ENCODE data around the gene DDR2. TPM values are rescaled to one million over a fixed set of nuclear protein-coding genes. Genes with fewer than 3 reads are reported as not detected.
"Not testable (repeated sequence)": the region's sequence is repeated elsewhere in the genome, so short reads cannot be mapped to it uniquely, and the experiment has no call there.

The DDR2 gene
- 2.6 and 3.9 TPM in 2 replicates for total RNA-seq
- long read RNA-seq, partial matches to known transcripts: 2 of 4 reads
- long read RNA-seq, other reads (novel, unspliced or antisense): 1 of 4 reads

DNA sequence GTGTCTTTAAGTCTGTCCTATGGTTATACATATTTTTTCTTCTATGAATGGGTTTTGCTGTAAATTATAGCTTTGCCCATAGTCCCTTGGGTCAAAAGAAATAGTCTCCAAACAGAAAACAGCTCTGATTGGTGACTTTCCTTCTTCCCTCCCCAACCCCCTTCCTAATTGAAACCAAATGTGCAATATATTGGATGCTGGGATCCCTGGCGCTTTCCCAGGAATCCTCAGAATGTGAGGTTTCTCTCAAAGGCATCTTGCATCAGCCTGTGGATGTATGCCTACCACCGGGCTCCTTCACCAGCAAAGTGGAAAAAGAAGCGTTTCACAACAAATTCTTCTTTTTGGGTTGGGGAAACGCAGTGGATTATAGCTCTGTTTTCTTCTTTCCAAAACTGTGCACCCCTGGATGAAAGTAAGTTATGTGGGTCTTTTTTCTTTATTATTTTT is at the start of gene DDR2:
Gene DDR2 (plus strand): TSS at position 248 of the 450 bp plus-strand sequence. CDS start 86,600 bp downstream, outside the sequence.
- H3K27ac Mint-ChIP-seq (ENCODE audit: unreplicated experiment): no peak within 1 kb of the TSS
- peaks cover 7% of the 10 kb centered on the region for H3K4me1 Mint-ChIP-seq
- DNase-seq (ENCODE audit: low read depth, low spot score): no peak
- H3K4me3 Mint-ChIP-seq: peak within 1 kb of the TSS; percentile 35
- H3K27me3 Mint-ChIP-seq (ENCODE audit: low read depth): no peaks in the 10 kb centered on the region
- H3K36me3 Mint-ChIP-seq (ENCODE audit: low read depth): no peaks in the 10 kb centered on the region
- TF ChIP-seq, protein P1, sequence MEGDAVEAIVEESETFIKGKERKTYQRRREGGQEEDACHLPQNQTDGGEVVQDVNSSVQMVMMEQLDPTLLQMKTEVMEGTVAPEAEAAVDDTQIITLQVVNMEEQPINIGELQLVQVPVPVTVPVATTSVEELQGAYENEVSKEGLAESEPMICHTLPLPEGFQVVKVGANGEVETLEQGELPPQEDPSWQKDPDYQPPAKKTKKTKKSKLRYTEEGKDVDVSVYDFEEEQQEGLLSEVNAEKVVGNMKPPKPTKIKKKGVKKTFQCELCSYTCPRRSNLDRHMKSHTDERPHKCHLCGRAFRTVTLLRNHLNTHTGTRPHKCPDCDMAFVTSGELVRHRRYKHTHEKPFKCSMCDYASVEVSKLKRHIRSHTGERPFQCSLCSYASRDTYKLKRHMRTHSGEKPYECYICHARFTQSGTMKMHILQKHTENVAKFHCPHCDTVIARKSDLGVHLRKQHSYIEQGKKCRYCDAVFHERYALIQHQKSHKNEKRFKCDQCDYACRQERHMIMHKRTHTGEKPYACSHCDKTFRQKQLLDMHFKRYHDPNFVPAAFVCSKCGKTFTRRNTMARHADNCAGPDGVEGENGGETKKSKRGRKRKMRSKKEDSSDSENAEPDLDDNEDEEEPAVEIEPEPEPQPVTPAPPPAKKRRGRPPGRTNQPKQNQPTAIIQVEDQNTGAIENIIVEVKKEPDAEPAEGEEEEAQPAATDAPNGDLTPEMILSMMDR (conservative IDR thresholded peaks at IDR 0.05): no peak
- no peaks in the 10 kb centered on the region for H3K9me3 Mint-ChIP-seq

DNA sequence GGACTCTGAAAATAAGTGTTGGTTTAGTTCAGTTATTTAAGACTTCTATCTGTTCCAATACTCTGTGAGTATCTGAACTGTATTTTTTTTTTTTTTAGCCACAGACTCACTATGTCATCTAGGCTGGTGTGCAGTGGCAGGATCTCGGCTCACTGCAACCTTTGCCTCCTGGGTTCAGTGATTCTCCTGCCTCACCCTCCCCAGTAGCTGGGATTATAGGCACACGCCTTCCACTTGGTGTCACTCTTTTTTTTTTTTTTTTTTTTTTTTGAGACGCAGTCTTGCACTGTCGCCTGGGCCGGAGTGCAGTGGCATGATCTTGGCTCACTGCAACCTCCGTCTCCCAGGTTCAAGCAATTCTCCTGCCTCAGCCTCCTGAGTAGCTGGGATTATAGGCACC is 49.4 kb upstream of the DDR2 start:
- not testable (repeated sequence) for H3K36me3 Mint-ChIP-seq (ENCODE audit: low read depth); H3K27ac Mint-ChIP-seq (ENCODE audit: unreplicated experiment); H3K4me3 Mint-ChIP-seq; DNase-seq (ENCODE audit: low read depth, low spot score); H3K27me3 Mint-ChIP-seq (ENCODE audit: low read depth); H3K9me3 Mint-ChIP-seq; H3K4me1 Mint-ChIP-seq

DNA sequence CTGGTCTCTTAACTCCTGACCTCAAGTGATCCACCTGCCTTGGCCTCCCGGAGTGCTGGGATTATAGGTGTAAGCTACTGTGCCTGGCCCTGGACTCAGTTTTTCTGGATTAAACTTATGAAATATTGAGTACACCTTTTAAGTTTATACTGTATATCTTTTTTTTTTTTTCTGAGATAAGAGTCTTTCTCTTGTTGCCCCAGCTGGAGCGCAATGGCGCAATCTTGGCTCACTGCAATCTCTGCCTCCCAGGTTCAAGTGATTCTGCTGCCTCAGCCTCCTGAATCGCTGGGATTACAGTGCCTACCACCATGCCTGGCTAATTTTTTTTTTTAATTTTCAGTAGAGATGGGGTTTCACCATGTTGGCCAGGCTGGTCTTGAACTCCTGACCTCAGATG is 47.2 kb upstream of the DDR2 start:
- H3K36me3 Mint-ChIP-seq (ENCODE audit: low read depth); H3K4me1 Mint-ChIP-seq; DNase-seq (ENCODE audit: low read depth, low spot score); H3K9me3 Mint-ChIP-seq; H3K4me3 Mint-ChIP-seq; H3K27me3 Mint-ChIP-seq (ENCODE audit: low read depth); H3K27ac Mint-ChIP-seq (ENCODE audit: unreplicated experiment): not testable (repeated sequence)

DNA sequence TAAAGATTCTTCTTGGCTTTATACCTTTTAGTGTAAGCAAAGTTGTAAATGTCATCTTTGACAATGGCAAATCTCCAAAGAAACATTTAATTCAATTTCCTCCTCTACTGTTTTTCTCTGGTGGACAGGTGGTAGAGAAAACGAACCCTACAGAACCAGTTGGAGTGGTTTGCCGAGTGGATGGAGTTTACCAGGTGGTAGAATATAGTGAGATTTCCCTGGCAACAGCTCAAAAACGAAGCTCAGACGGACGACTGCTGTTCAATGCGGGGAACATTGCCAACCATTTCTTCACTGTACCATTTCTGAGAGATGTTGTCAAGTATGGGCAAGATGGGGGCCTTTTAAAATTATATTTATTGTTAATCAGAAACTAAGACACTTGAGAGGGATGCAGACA is 44.9 kb upstream of the DDR2 start:
- Mint-ChIP-seq H3K36me3 (ENCODE audit: low read depth) (peaks cover under 1% of the 10 kb centered on the region), H3K27me3 (ENCODE audit: low read depth) (no peaks in the 10 kb centered on the region)

DNA sequence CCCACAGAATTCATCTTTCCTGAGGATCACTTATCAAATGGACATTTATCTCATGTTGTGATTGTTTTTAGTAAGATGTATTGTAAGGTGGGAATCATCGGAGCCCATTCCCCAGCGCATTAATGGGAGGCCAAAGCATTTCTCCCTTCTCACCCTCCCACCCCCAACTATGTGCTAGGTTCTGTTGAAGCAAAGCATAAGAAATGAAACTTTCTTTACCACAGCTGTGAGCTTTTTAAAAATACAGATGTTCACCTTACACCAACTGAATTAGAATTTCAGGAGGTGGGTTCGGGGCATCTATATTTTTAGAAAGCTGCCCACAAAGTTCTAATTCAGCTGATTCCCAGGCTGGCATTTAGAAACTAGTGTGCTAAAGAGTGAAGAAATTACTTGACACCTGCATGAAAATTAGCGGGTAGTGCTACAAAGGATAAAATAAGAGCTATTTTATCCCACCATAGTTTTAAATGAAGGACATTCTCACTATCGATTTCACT is 44.5 kb upstream of the DDR2 start:
- no peak for DNase-seq (ENCODE audit: low read depth, low spot score)
- TF ChIP-seq, protein P1 (conservative IDR thresholded peaks at IDR 0.05): no peak
- Mint-ChIP-seq H3K36me3 (ENCODE audit: low read depth) (peaks cover 4% of the 10 kb centered on the region), H3K4me1 (peaks cover 8% of the 10 kb centered on the region), H3K4me3 (no peak overlapping the region), H3K27ac (ENCODE audit: unreplicated experiment) (no peak overlapping the region), H3K9me3 (no peaks in the 10 kb centered on the region), H3K27me3 (ENCODE audit: low read depth) (no peaks in the 10 kb centered on the region)

More for the DNA sequence above, 44.9 kb upstream of the DDR2 start:
- Mint-ChIP-seq H3K4me3 (no peak overlapping the region), H3K9me3 (no peaks in the 10 kb centered on the region), H3K4me1 (peaks cover 8% of the 10 kb centered on the region), H3K27ac (ENCODE audit: unreplicated experiment) (no peak overlapping the region)
- TF ChIP-seq, protein P1 (conservative IDR thresholded peaks at IDR 0.05): no peak
- DNase-seq (ENCODE audit: low read depth, low spot score): no peak

DNA sequence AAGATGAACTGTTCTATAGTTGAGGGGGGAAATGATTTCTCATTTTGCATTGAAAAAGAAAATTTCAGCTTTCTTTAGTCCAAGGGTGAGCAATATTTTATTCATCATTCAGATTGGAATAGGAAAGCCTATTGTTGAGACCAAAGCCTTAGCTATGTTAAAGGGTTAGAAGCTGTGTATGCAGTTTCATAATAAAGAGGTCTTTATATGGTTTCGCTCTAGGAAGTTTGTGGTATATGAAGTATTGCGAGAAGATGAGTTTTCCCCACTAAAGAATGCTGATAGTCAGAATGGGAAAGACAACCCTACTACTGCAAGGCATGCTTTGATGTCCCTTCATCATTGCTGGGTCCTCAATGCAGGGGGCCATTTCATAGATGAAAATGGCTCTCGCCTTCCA is 42.2 kb upstream of the DDR2 start:
- TF ChIP-seq, protein P1 (conservative IDR thresholded peaks at IDR 0.05): no peak
- H3K36me3 Mint-ChIP-seq (ENCODE audit: low read depth): peaks cover 4% of the 10 kb centered on the region
- no peak overlapping the region for H3K4me3 Mint-ChIP-seq
- H3K27ac Mint-ChIP-seq (ENCODE audit: unreplicated experiment): no peak overlapping the region
- no peak for DNase-seq (ENCODE audit: low read depth, low spot score)
- H3K9me3 Mint-ChIP-seq: no peaks in the 10 kb centered on the region
- H3K4me1 Mint-ChIP-seq: peaks cover 8% of the 10 kb centered on the region
- no peaks in the 10 kb centered on the region for H3K27me3 Mint-ChIP-seq (ENCODE audit: low read depth)

Measured in neural crest cell (in vitro differentiated cells).